Neuronal stem cell (in vitro differentiated cells): Measurements from ENCODE around the gene LAMB3.

Experiments
- DNase-seq: peaks from one replicate; pipeline ENCODE4 v3.0.0-alpha.2; 2013; ENCODE audit warnings: low spot score
- H2AFZ ChIP-seq: one replicate; pipeline ENCODE4 v1.6.1; 2013; ENCODE audit warnings: mild to moderate bottlenecking, low read length, inconsistent platforms
- H2AK5ac ChIP-seq: 2 replicates; pipeline ENCODE4 v1.6.1; 2013; ENCODE audit warnings: low read depth, mild to moderate bottlenecking, inconsistent platforms, low read length, moderate library complexity, mixed read lengths
- H2BK120ac ChIP-seq: 2 replicates; pipeline ENCODE4 v1.6.1; 2013; ENCODE audit warnings: low read depth, mild to moderate bottlenecking, inconsistent platforms, low read length, moderate library complexity, mixed read lengths
- H2BK12ac ChIP-seq: one replicate; pipeline ENCODE4 v1.6.1; 2013; ENCODE audit warnings: low read length, inconsistent platforms
- H2BK15ac ChIP-seq: 2 replicates; pipeline ENCODE4 v1.6.1; 2013; ENCODE audit warnings: mild to moderate bottlenecking, low read length, inconsistent platforms, mixed read lengths
- H2BK5ac ChIP-seq: one replicate; pipeline ENCODE4 v1.6.1; 2013; ENCODE audit warnings: inconsistent platforms, mild to moderate bottlenecking, low read length, moderate library complexity
- H3K14ac ChIP-seq: one replicate; pipeline ENCODE4 v1.6.1; 2013; ENCODE audit warnings: low read length, inconsistent platforms
- H3K18ac ChIP-seq: 2 replicates; pipeline ENCODE4 v1.6.1; 2013; ENCODE audit warnings: low read length, inconsistent platforms
- H3K23ac ChIP-seq: 2 replicates; pipeline ENCODE4 v1.6.1; 2013; ENCODE audit warnings: low read depth, mild to moderate bottlenecking, mixed read lengths, low read length, inconsistent platforms; ENCODE audit not compliant: poor library complexity
- H3K27ac ChIP-seq: replicated peaks from 3 replicates; pipeline ENCODE4 v1.5.1; 2013; ENCODE audit warnings: low read length, inconsistent platforms
- H3K27me3 ChIP-seq, 3 experiments: 2 replicates each; pipeline ENCODE4 v1.6.1; 2013; ENCODE audit warnings: low read length in 3 of 3, mild to moderate bottlenecking in 2 of 3, inconsistent platforms in 1 of 3, low read depth in 1 of 3, mixed read lengths in 1 of 3, moderate library complexity in 1 of 3; ENCODE audit not compliant: control insufficient read depth in 3 of 3, insufficient read depth in 3 of 3
- H3K36me3 ChIP-seq, 2 donors: replicated peaks in 1 of 2; 2 replicates each; pipeline ENCODE4 v1.6.1; 2013; ENCODE audit warnings: low read length in 2 of 2; ENCODE audit not compliant: control insufficient read depth in 2 of 2, insufficient read depth in 2 of 2
- H3K4ac ChIP-seq: 2 replicates; pipeline ENCODE4 v1.6.1; 2013; ENCODE audit warnings: inconsistent platforms, mild to moderate bottlenecking, low read length, moderate library complexity
- H3K4me1 ChIP-seq, 2 donors: 1 replicate in 1 of 2; 2 replicates in 1 of 2; pipeline ENCODE4 v1.6.1; 2013; ENCODE audit warnings: low read length in 2 of 2, low read depth in 1 of 2; ENCODE audit not compliant: control insufficient read depth in 2 of 2, insufficient read depth in 1 of 2
- H3K4me2 ChIP-seq: one replicate; pipeline ENCODE4 v1.6.1; 2013; ENCODE audit warnings: mild to moderate bottlenecking, low read length, inconsistent platforms; ENCODE audit not compliant: insufficient read depth, poor library complexity, severe bottlenecking
- H3K4me3 ChIP-seq, 2 donors: 2 replicates each; pipeline ENCODE4 v1.5.1; 2013; ENCODE audit warnings: low read length in 2 of 2, mild to moderate bottlenecking in 2 of 2, inconsistent platforms in 1 of 2, moderate library complexity in 1 of 2
- H3K79me1 ChIP-seq: one replicate; pipeline ENCODE4 v1.6.1; 2013; ENCODE audit warnings: low read depth, mild to moderate bottlenecking, inconsistent platforms, low read length, moderate library complexity
- H3K9ac ChIP-seq: one replicate; pipeline ENCODE4 v1.6.1; 2013; ENCODE audit warnings: mild to moderate bottlenecking, low read depth, low read length, inconsistent platforms; ENCODE audit not compliant: poor library complexity
- H3K9me3 ChIP-seq, 2 donors: replicated peaks in 1 of 2; 2 replicates each; pipeline versions ENCODE3 to v1.6.1; 2013; ENCODE audit warnings: low read length in 2 of 2, mild to moderate bottlenecking in 2 of 2, inconsistent platforms in 1 of 2, low read depth in 1 of 2, mixed read lengths in 1 of 2, moderate library complexity in 1 of 2; ENCODE audit not compliant: control insufficient read depth in 2 of 2, insufficient read depth in 1 of 2
- H4K8ac ChIP-seq: one replicate; pipeline ENCODE4 v1.6.1; 2013; ENCODE audit warnings: low read depth, mild to moderate bottlenecking, inconsistent platforms, low read length, moderate library complexity
- H4K91ac ChIP-seq: one replicate; pipeline ENCODE4 v1.6.1; 2013; ENCODE audit warnings: low read length, low read depth, mild to moderate bottlenecking, inconsistent platforms; ENCODE audit not compliant: poor library complexity
- WGBS, 2 donors: extraction: QIAGEN DNeasy Blood & Tissue Kit; methylation state at CpG; one replicate each; pipeline ENCODE4 v1.1.7; 2013; ENCODE audit warnings: missing lambda C conversion rate in 2 of 2, mixed read lengths in 1 of 2; ENCODE audit not compliant: insufficient read length in 2 of 2, insufficient replicate concordance in 1 of 2; ENCODE audit errors: extremely low coverage in 2 of 2; 5-methylcytosine and 5-hydroxymethylcytosine counted together

Gene LAMB3

GRCh38 chr1:209692745-209693504 lies 40.7 kb upstream of the LAMB3 start:
- WGBS, 2 donors = no CpG with 5 or more reads among the region's 3 CpGs
- Histone ChIP-seq H3K36me3 (no peaks in the 10 kb centered on the region), H3K23ac (no peak overlapping the region), H3K79me1 (no peaks in the 10 kb centered on the region), H3K4ac (no peak overlapping the region), H3K9ac (no peak overlapping the region), H2BK5ac (no peak overlapping the region), H2AK5ac (no peak overlapping the region), H3K9me3 (no peaks in the 10 kb centered on the region), H4K91ac (no peak overlapping the region), H3K4me1 (no peaks in the 10 kb centered on the region), H3K4me2 (no peak overlapping the region), H3K4me3 (no peak overlapping the region), H3K27me3 (peaks cover 0 to 4% (median 2%) of the 10 kb centered on the region in 3 experiments), H2AFZ (no peak overlapping the region), H3K18ac (no peak overlapping the region), H2BK15ac (no peak overlapping the region), H3K14ac (no peak overlapping the region), H2BK120ac (no peak overlapping the region), H3K27ac (no peak overlapping the region), H2BK12ac (no peak overlapping the region), H4K8ac (no peak overlapping the region)
- DNase-seq = peak; percentile 67

DNA sequence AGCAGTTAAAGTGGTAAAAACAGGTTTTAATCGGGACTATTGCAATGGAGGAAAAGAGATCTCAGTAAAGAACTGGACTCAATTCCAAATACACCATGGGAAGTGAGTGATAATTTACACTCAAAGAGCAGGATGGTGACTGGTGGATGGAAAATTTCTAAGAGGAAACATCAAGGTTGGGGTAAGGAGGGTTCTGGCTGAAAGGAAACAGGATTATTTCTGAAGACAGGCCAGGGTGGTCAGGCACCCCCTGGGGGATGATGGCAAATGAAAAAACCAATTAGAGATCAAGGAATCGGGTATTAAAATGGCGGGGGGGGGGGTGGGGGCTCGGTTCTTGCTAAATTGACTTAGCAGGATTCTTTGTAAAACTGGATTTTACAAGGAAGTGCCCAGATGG lies 40.1 kb upstream of the LAMB3 start:
- H3K18ac ChIP-seq = no peak overlapping the region
- no peaks in the 10 kb centered on the region for H3K4me1 ChIP-seq
- no peaks in the 10 kb centered on the region for H3K79me1 ChIP-seq
- no peak overlapping the region for H3K4ac ChIP-seq
- no CpG with 5 or more reads among the region's 4 CpGs for WGBS, 2 donors
- no peak overlapping the region for H3K9ac ChIP-seq
- no peak overlapping the region for H3K14ac ChIP-seq
- DNase-seq = no peak
- H3K9me3 ChIP-seq = no peaks in the 10 kb centered on the region
- no peaks in the 10 kb centered on the region for H3K36me3 ChIP-seq
- no peak overlapping the region for H3K27ac ChIP-seq
- no peak overlapping the region for H2BK15ac ChIP-seq
- H2AFZ ChIP-seq = no peak overlapping the region
- H2BK5ac ChIP-seq = no peak overlapping the region
- H3K27me3 ChIP-seq = peaks cover 0 to 4% (median 2%) of the 10 kb centered on the region in 3 experiments
- no peak overlapping the region for H4K8ac ChIP-seq
- H3K23ac ChIP-seq = no peak overlapping the region
- H2BK120ac ChIP-seq = no peak overlapping the region
- H3K4me3 ChIP-seq = no peak overlapping the region
- H3K4me2 ChIP-seq = no peak overlapping the region
- no peak overlapping the region for H4K91ac ChIP-seq
- H2AK5ac ChIP-seq = no peak overlapping the region
- no peak overlapping the region for H2BK12ac ChIP-seq

DNA sequence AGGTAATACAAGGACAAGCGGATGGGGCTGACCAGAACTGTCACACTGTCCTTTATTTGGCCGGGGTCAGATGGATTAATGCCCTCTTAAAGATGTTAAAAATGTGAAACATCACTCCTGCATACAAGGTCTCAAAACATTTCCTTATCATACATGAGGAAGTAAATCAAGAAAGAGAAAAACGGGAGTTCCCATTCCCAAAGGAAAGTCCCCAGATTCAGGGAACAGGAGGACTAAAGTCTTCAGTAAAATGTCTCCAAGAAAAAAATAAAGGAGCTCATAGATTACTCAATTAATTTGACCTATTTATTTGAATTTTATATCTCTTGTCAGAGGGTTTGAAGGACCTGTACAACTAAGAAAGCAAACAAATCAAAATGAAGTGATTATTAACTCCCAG lies 39.0 kb upstream of the LAMB3 start:
- Histone ChIP-seq H3K4me1 (no peaks in the 10 kb centered on the region), H3K27ac (no peak overlapping the region), H3K79me1 (no peaks in the 10 kb centered on the region), H3K4me2 (no peak overlapping the region), H3K36me3 (no peaks in the 10 kb centered on the region), H3K27me3 (peaks cover 0 to 8% (median 2%) of the 10 kb centered on the region in 3 experiments), H3K18ac (no peak overlapping the region), H3K23ac (no peak overlapping the region), H4K8ac (no peak overlapping the region), H3K4ac (no peak overlapping the region), H2BK15ac (no peak overlapping the region), H3K9ac (no peak overlapping the region), H4K91ac (no peak overlapping the region), H3K4me3 (no peak overlapping the region), H2AFZ (no peak overlapping the region), H2AK5ac (no peak overlapping the region), H2BK12ac (no peak overlapping the region), H3K14ac (no peak overlapping the region), H2BK5ac (no peak overlapping the region), H3K9me3 (no peaks in the 10 kb centered on the region), H2BK120ac (no peak overlapping the region)
- DNase-seq = no peak
- no CpG with 5 or more reads among the region's 3 CpGs for WGBS, 2 donors

DNA sequence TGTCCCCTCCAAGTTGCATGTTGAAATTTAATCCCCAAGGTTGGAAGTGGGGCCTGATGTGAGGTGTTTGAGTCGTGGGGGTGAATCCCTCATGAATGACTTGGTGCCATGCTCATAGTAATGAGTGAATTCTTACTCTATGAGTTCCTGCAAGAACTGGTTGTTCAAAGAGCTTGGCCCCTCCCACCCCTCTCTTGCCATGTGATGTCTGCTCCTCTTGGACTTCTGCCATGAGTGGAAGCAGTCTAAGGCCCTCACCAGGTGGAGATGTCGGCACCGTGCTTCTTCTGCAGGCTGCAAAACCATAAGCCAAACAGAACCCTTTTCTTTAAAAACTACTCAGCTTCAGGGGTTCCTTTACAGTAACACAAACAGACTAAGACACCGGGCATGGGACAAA lies 37.3 kb upstream of the LAMB3 start:
- H3K27ac ChIP-seq = no peak overlapping the region
- no peak overlapping the region for H3K9ac ChIP-seq
- no peak overlapping the region for H2BK5ac ChIP-seq
- no peak overlapping the region for H2BK12ac ChIP-seq
- no peak overlapping the region for H3K14ac ChIP-seq
- H3K27me3 ChIP-seq = peaks cover 0 to 8% (median 2%) of the 10 kb centered on the region in 3 experiments
- H3K36me3 ChIP-seq = no peaks in the 10 kb centered on the region
- no peak overlapping the region for H3K4ac ChIP-seq
- H4K8ac ChIP-seq = no peak overlapping the region
- WGBS, 2 donors = no CpG with 5 or more reads among the region's 4 CpGs
- no peak for DNase-seq
- no peak overlapping the region for H4K91ac ChIP-seq
- no peak overlapping the region for H3K18ac ChIP-seq
- no peak overlapping the region for H3K23ac ChIP-seq
- no peak overlapping the region for H2AFZ ChIP-seq
- H3K79me1 ChIP-seq = no peaks in the 10 kb centered on the region
- H3K4me2 ChIP-seq = no peak overlapping the region
- H3K9me3 ChIP-seq = no peaks in the 10 kb centered on the region
- H2AK5ac ChIP-seq = no peak overlapping the region
- no peak overlapping the region for H2BK15ac ChIP-seq
- H2BK120ac ChIP-seq = no peak overlapping the region
- no peak overlapping the region for H3K4me3 ChIP-seq
- H3K4me1 ChIP-seq = peaks cover 0 to 5% of the 10 kb centered on the region in 2 donors
